Endothelial cell of umbilical vein (primary cell): ENCODE results near the gene ATG7. TPM values are rescaled to one million over a fixed set of nuclear protein-coding genes. Genes with fewer than 3 reads are reported as not detected.
"Not testable (repeated sequence)": the region's sequence is repeated elsewhere in the genome, so short reads cannot be mapped to it uniquely, and the experiment has no call there.

Source experiments
- BruUV-seq: library from RNA; stranded (reverse); fragments of 400-500 nt; replicated peaks from 2 replicates; lab custom pipeline; 2021; lab: Mats Ljungman, UMichigan
- CTCF ChIA-PET: fragments of 300-600, 350-600 bp; sonication (Branson Sonifier 250); formaldehyde crosslinking; loops from one replicate; lab custom pipeline; 2021; ENCODE audit warnings: antibody characterized with exemption, inconsistent platforms; lab: Charles Lee
- POLR2A ChIA-PET: fragments of 300-600, 350-600 bp; sonication (Branson Sonifier 250); formaldehyde crosslinking; loops from one replicate; lab custom pipeline; 2021; ENCODE audit warnings: antibody characterized with exemption, inconsistent platforms; lab: Charles Lee
- DNase-seq: peaks from one replicate; pipeline ENCODE4 v3.0.0-alpha.2; 2011; ENCODE audit warnings: low read depth, low spot score
- FAIRE-seq: peaks from 2 replicates; lab custom pipeline; 2011; peaks lifted over from hg19 to GRCh38; lab: Jason Lieb, UNC
- H2AFZ ChIP-seq: 2 replicates; pipeline ENCODE4 v1.6.0; 2012; ENCODE audit warnings: low read depth, low read length, control low read depth, inconsistent platforms
- H3K27ac ChIP-seq: 2 replicates; pipeline ENCODE4 v1.5.1; 2011; ENCODE audit warnings: low read depth, mild to moderate bottlenecking, control low read depth, low read length, moderate library complexity; ENCODE audit not compliant: insufficient read depth
- H3K27me3 ChIP-seq, 2 experiments: 2 replicates each; pipeline versions ENCODE4 v1.6.0 to v1.6.1; 2011; ENCODE audit warnings: low read length in 2 of 2, mixed read lengths in 1 of 2; ENCODE audit not compliant: control insufficient read depth in 2 of 2, insufficient read depth in 2 of 2
- H3K36me3 ChIP-seq, 2 experiments: 2 replicates in 1 of 2; 3 replicates in 1 of 2; pipeline ENCODE4 v1.5.1; 2011; ENCODE audit warnings: low read length in 2 of 2, mild to moderate bottlenecking in 1 of 2, moderate library complexity in 1 of 2; ENCODE audit not compliant: control insufficient read depth in 2 of 2, insufficient read depth in 2 of 2; ENCODE audit errors: extremely low read depth in 1 of 2
- H3K4me1 ChIP-seq: 3 replicates; pipeline ENCODE4 v1.5.1; 2011; ENCODE audit warnings: mild to moderate bottlenecking, low read length; ENCODE audit not compliant: control insufficient read depth, insufficient read depth; ENCODE audit errors: extremely low read depth
- H3K4me2 ChIP-seq: 2 replicates; pipeline ENCODE4 v1.6.1; 2011; ENCODE audit warnings: low read length, control low read depth, mixed read lengths; ENCODE audit not compliant: insufficient read depth
- H3K4me3 ChIP-seq, 3 experiments: fragments of 200-600 bp in 1 of 3; sonication (generic), shearing (Covaris generic) in 1 of 3; replicated peaks in 1 of 3; 2 replicates each; pipeline ENCODE4 v1.5.1; 2011 to 2016; ENCODE audit warnings: control low read depth in 3 of 3, low read length in 3 of 3, mild to moderate bottlenecking in 2 of 3, inconsistent platforms in 1 of 3, low read depth in 1 of 3, moderate library complexity in 1 of 3; ENCODE audit not compliant: insufficient read depth in 1 of 3
- H3K79me2 ChIP-seq: 2 replicates; pipeline ENCODE4 v1.6.0; 2012; ENCODE audit warnings: low read length, inconsistent platforms; ENCODE audit not compliant: control insufficient read depth, insufficient read depth
- H3K9ac ChIP-seq: replicated peaks from 2 replicates; pipeline ENCODE3; 2011; ENCODE audit warnings: low read length, control low read depth; ENCODE audit not compliant: insufficient read depth; ENCODE audit errors: extremely low read depth
- H3K9me1 ChIP-seq: replicated peaks from 3 replicates; pipeline ENCODE4 v1.6.0; 2011; ENCODE audit warnings: mild to moderate bottlenecking, low read length; ENCODE audit not compliant: control insufficient read depth, insufficient read depth; ENCODE audit errors: extremely low read depth
- H3K9me3 ChIP-seq: replicated peaks from 2 replicates; pipeline ENCODE4 v1.5.1; 2012; ENCODE audit warnings: low read length, inconsistent platforms; ENCODE audit not compliant: control insufficient read depth, insufficient read depth
- H4K20me1 ChIP-seq: replicated peaks from 2 replicates; pipeline ENCODE3; 2011; ENCODE audit warnings: mild to moderate bottlenecking, low read length; ENCODE audit not compliant: control insufficient read depth, insufficient read depth; ENCODE audit errors: extremely low read depth
- GATA2 ChIP-seq: IDR thresholded peaks from 2 replicates; pipeline ENCODE4 v1.7.0; 2011; ENCODE audit warnings: low read depth, mild to moderate bottlenecking, moderate library complexity, mixed read lengths, low read length; ENCODE audit not compliant: insufficient read length, insufficient read depth
- POLR2A ChIP-seq: IDR thresholded peaks from 2 replicates; pipeline ENCODE4 v1.6.1; 2012; ENCODE audit warnings: low read depth, mild to moderate bottlenecking, control low read depth, low read length
- POLR2AphosphoS5 ChIP-seq: IDR thresholded peaks from 2 replicates; pipeline ENCODE4 v1.6.1; 2012; ENCODE audit warnings: low read depth, mild to moderate bottlenecking, control low read depth, low read length, moderate library complexity; ENCODE audit not compliant: insufficient read depth
- dilution Hi-C: fragments of 300-500 bp; cut with MboI; formaldehyde crosslinking; loops from one replicate; pipeline ENCODE4 v1.15.0; 2019; ENCODE audit warnings: low sequenced_read_pairs; ENCODE audit not compliant: extremely low pct_ligation_motif_present
- intact Hi-C: fragments of 100-400 bp; cut with micrococcal nuclease; formaldehyde crosslinking; loops from one replicate; pipeline ENCODE4 v1.10.0; 2022
- polyA plus RNA-seq, 4 experiments: library from polyadenylated mRNA; depleted of rRNA in 3 of 4; stranded (reverse) in 3 of 4; unstranded in 1 of 4; fragments of >200 nt; gene quantifications; 2 replicates each; pipeline versions ENCODE4 v1.2.1 to v1.2.3, GENCODE V29; 2011 to 2012; ENCODE audit warnings: missing spikeins in 1 of 4
- total RNA-seq: library from RNA; stranded (reverse); gene quantifications from 2 replicates; pipeline ENCODE4 v1.2.3, GENCODE V29; 2021

The ATG7 gene
- total and polyA plus RNA-seq, 2 donors (not counting 3 experiments of a cell fraction or from before 2014, with no cell fraction given), result 30.8 to 48.3 TPM

GRCh38 chr3:11346416-11346815 lies 74.2 kb downstream of the ATG7 start:
- intact Hi-C loops (no loop called here), dilution Hi-C loops (no loop called here)
- no peak overlapping the region for H3K4me2 ChIP-seq
- H3K27me3 ChIP-seq, result no peaks in the 10 kb centered on the region
- H3K4me1 ChIP-seq, result no peaks in the 10 kb centered on the region
- peaks cover 0 to 3% of the 10 kb centered on the region in 2 experiments for H3K36me3 ChIP-seq
- H3K9me3 ChIP-seq, result no peaks in the 10 kb centered on the region
- FAIRE-seq (no peak), DNase-seq (no peak)
- ChIA-PET POLR2A (no interaction called here), CTCF (no interaction called here)
- H3K9me1 ChIP-seq, result no peaks in the 10 kb centered on the region
- no peak overlapping the region for H3K9ac ChIP-seq
- no peak overlapping the region for H2AFZ ChIP-seq
- no TSS peak for BruUV-seq
- no peak overlapping the region for H3K4me3 ChIP-seq
- H4K20me1 ChIP-seq, result no peaks in the 10 kb centered on the region
- TF ChIP-seq POLR2A, result no peak
- TF ChIP-seq POLR2AphosphoS5, result no peak
- TF ChIP-seq GATA2, result no peak
- H3K27ac ChIP-seq, result no peak overlapping the region
- H3K79me2 ChIP-seq, result no peaks in the 10 kb centered on the region

- H2AFZ ChIP-seq, H3K79me2 ChIP-seq, H4K20me1 ChIP-seq, FAIRE-seq, H3K27me3 ChIP-seq, DNase-seq, H3K9ac ChIP-seq, H3K9me3 ChIP-seq, H3K27ac ChIP-seq, H3K36me3 ChIP-seq, H3K4me3 ChIP-seq, H3K4me1 ChIP-seq, BruUV-seq, CTCF ChIA-PET, H3K9me1 ChIP-seq, dilution Hi-C loops, POLR2A ChIA-PET, H3K4me2 ChIP-seq, intact Hi-C loops: not testable (repeated sequence)
Observed at GRCh38 chr3:11348877-11349276, 76.7 kb downstream of the ATG7 start.
